MG63 (cell line): ENCODE results near the gene KLK8. TPM values are rescaled to one million over a fixed set of nuclear protein-coding genes. Genes with fewer than 3 reads are reported as not detected.
A peak's percentile ranks its signal among the peaks of the same experiment; 100 is the strongest.
"Not testable (repeated sequence)": the region's sequence is repeated elsewhere in the genome, so short reads cannot be mapped to it uniquely, and the experiment has no call there.

Experiments
- DNase-seq: peaks from one replicate; pipeline ENCODE4 v3.0.0-alpha.2; 2020
- H3K27me3 ChIP-seq: fragments of 250-450 bp; sonication (Bioruptor Pico); 2 replicates; pipeline ENCODE4 v1.5.1; 2020; ENCODE audit warnings: mild to moderate bottlenecking, moderate library complexity
- H3K36me3 ChIP-seq: fragments of 250-450 bp; sonication (Bioruptor Pico); 2 replicates; pipeline ENCODE4 v1.5.1; 2020; ENCODE audit warnings: mild to moderate bottlenecking, moderate library complexity
- H3K4me3 ChIP-seq: fragments of 250-450 bp; sonication (Bioruptor Pico); 2 replicates; pipeline ENCODE4 v1.5.1; 2020; ENCODE audit warnings: mild to moderate bottlenecking, moderate library complexity
- H3K9me3 ChIP-seq: fragments of 250-450 bp; sonication (Bioruptor Pico); 2 replicates; pipeline ENCODE4 v1.5.1; 2020; ENCODE audit warnings: mild to moderate bottlenecking, moderate library complexity
- total RNA-seq: library from RNA; depleted of rRNA; stranded (reverse); fragments of >200 nt; shearing (Covaris generic); gene quantifications from 2 replicates; pipeline ENCODE4 v1.2.3, GENCODE V29; 2014; ENCODE audit warnings: low replicate concordance

Gene KLK8
- total RNA-seq, 1 experiment from 2014 or later = not detected

GRCh38 chr19:51002542-51003311 is 1.3 kb upstream of the KLK8 start:
- Histone ChIP-seq H3K27me3 (peaks cover 14% of the 10 kb centered on the region), H3K36me3 (no peaks in the 10 kb centered on the region), H3K4me3 (no peak overlapping the region), H3K9me3 (no peaks in the 10 kb centered on the region)
- peak; percentile 24 for DNase-seq

GRCh38 chr19:51002089-51002532 is 707 bp upstream of the KLK8 start:
- no peak for DNase-seq
- H3K4me3 ChIP-seq = no peak overlapping the region
- H3K27me3 ChIP-seq = peaks cover 19% of the 10 kb centered on the region
- no peaks in the 10 kb centered on the region for H3K9me3 ChIP-seq
- no peaks in the 10 kb centered on the region for H3K36me3 ChIP-seq

GRCh38 chr19:51000981-51001380 is 423 bp downstream of the KLK8 start:
- Histone ChIP-seq H3K4me3 (no peak overlapping the region), H3K9me3 (no peaks in the 10 kb centered on the region), H3K36me3 (no peaks in the 10 kb centered on the region), H3K27me3 (peaks cover 26% of the 10 kb centered on the region)
- DNase-seq = no peak

GRCh38 chr19:51000426-51000825 is 978 bp downstream of the KLK8 start:
- Histone ChIP-seq H3K27me3 (peaks cover 29% of the 10 kb centered on the region), H3K36me3 (no peaks in the 10 kb centered on the region), H3K9me3 (no peaks in the 10 kb centered on the region), H3K4me3 (no peak overlapping the region)
- DNase-seq = no peak

GRCh38 chr19:50998686-50999085 is 2.7 kb downstream of the KLK8 start:
- Histone ChIP-seq H3K9me3 (peaks cover 2% of the 10 kb centered on the region; the same call in 1 of the 2 replicates), H3K36me3 (no peaks in the 10 kb centered on the region), H3K4me3 (no peak overlapping the region), H3K27me3 (peaks cover 26% of the 10 kb centered on the region)
- no peak for DNase-seq

- no peak for DNase-seq
- Histone ChIP-seq H3K9me3 (peaks cover 2% of the 10 kb centered on the region; the same call in 1 of the 2 replicates), H3K27me3 (peaks cover 26% of the 10 kb centered on the region), H3K36me3 (no peaks in the 10 kb centered on the region), H3K4me3 (no peak overlapping the region)
Measured at GRCh38 chr19:50998061-50998460, 3.3 kb downstream of the KLK8 start.

- DNase-seq = no peak
- Histone ChIP-seq H3K9me3 (peaks cover 8% of the 10 kb centered on the region; the same call in 1 of the 2 replicates), H3K4me3 (no peak overlapping the region), H3K27me3 (peaks cover 40% of the 10 kb centered on the region), H3K36me3 (no peaks in the 10 kb centered on the region)
Measured at GRCh38 chr19:50994129-50994528, 7.3 kb downstream of the KLK8 start.

- peaks cover 43% of the 10 kb centered on the region for H3K27me3 ChIP-seq
- peaks cover 8% of the 10 kb centered on the region; the same call in 1 of the 2 replicates for H3K9me3 ChIP-seq
- H3K4me3 ChIP-seq = no peak overlapping the region
- DNase-seq = no peak
- H3K36me3 ChIP-seq = no peaks in the 10 kb centered on the region
Measured at GRCh38 chr19:50992666-50993035, 8.8 kb downstream of the KLK8 start.

GRCh38 chr19:50984416-50984815 is 17.0 kb downstream of the KLK8 start:
- DNase-seq, H3K9me3 ChIP-seq, H3K36me3 ChIP-seq, H3K4me3 ChIP-seq: not testable (repeated sequence)
- peaks cover 28% of the 10 kb centered on the region for H3K27me3 ChIP-seq

- DNase-seq = peak; percentile 62
- no peaks in the 10 kb centered on the region for H3K36me3 ChIP-seq
- peak within 1 kb of the TSS; percentile 21 for H3K4me3 ChIP-seq
- H3K9me3 ChIP-seq = peaks cover 2% of the 10 kb centered on the region; the same call in 1 of the 2 replicates
- peaks cover 23% of the 10 kb centered on the region for H3K27me3 ChIP-seq
Measured at GRCh38 chr19:50983625-50984292, 17.6 kb downstream of the KLK8 start, which contains the start of gene KLK7. TSS of gene KLK7 (minus strand) at chr19:50983917. CDS start at chr19:50982399, 1,518 bp downstream.

GRCh38 chr19:50982186-50982585 is 19.2 kb downstream of the KLK8 start:
- no peak overlapping the region for H3K4me3 ChIP-seq
- DNase-seq = no peak
- peaks cover 3% of the 10 kb centered on the region; the same call in 1 of the 2 replicates for H3K36me3 ChIP-seq
- peaks cover 1% of the 10 kb centered on the region for H3K9me3 ChIP-seq
- peaks cover 9% of the 10 kb centered on the region for H3K27me3 ChIP-seq

- H3K36me3 ChIP-seq = peaks cover 5% of the 10 kb centered on the region; the same call in 1 of the 2 replicates
Measured at GRCh38 chr19:50981587-50982146, 19.7 kb downstream of the KLK8 start.

GRCh38 chr19:50980208-50980607 is 21.2 kb downstream of the KLK8 start:
- no peaks in the 10 kb centered on the region; the same call in 1 of the 2 replicates for H3K9me3 ChIP-seq
- no peaks in the 10 kb centered on the region; the same call in none of the 2 replicates for H3K27me3 ChIP-seq
- no peak overlapping the region for H3K4me3 ChIP-seq
- peaks cover 5% of the 10 kb centered on the region; the same call in 1 of the 2 replicates for H3K36me3 ChIP-seq
- DNase-seq = no peak

More at GRCh38 chr19:50981587-50982146, 19.7 kb downstream of the KLK8 start:
- no peak overlapping the region for H3K4me3 ChIP-seq
- H3K9me3 ChIP-seq = no peaks in the 10 kb centered on the region; the same call in 1 of the 2 replicates
- H3K27me3 ChIP-seq = peaks cover 7% of the 10 kb centered on the region
- DNase-seq = no peak

GRCh38 chr19:50979758-50980157 is 21.6 kb downstream of the KLK8 start:
- Histone ChIP-seq H3K36me3 (peaks cover 5% of the 10 kb centered on the region; the same call in 1 of the 2 replicates), H3K27me3 (no peaks in the 10 kb centered on the region; the same call in none of the 2 replicates), H3K4me3 (no peak overlapping the region), H3K9me3 (no peaks in the 10 kb centered on the region; the same call in 1 of the 2 replicates)
- DNase-seq = no peak

GRCh38 chr19:50978772-50979390 is 22.5 kb downstream of the KLK8 start:
- DNase-seq = no peak
- H3K4me3 ChIP-seq = no peak overlapping the region

GRCh38 chr19:50977626-50978025 is 23.8 kb downstream of the KLK8 start:
- no peaks in the 10 kb centered on the region; the same call in 1 of the 2 replicates for H3K9me3 ChIP-seq
- no peak overlapping the region for H3K4me3 ChIP-seq
- peaks cover 5% of the 10 kb centered on the region; the same call in 1 of the 2 replicates for H3K36me3 ChIP-seq
- DNase-seq = no peak
- H3K27me3 ChIP-seq = no peaks in the 10 kb centered on the region; the same call in none of the 2 replicates

More at GRCh38 chr19:50978772-50979390, 22.5 kb downstream of the KLK8 start:
- Histone ChIP-seq H3K36me3 (peaks cover 5% of the 10 kb centered on the region; the same call in 1 of the 2 replicates), H3K9me3 (no peaks in the 10 kb centered on the region; the same call in 1 of the 2 replicates), H3K27me3 (no peaks in the 10 kb centered on the region; the same call in none of the 2 replicates)
